Panc1 (cell line): ENCODE data around the gene RGS3. TPM values are rescaled to one million over a fixed set of nuclear protein-coding genes. Genes with fewer than 3 reads are reported as not detected.

Experiments
- ATAC-seq: fragments of 200-7000 bp; cut with Tn5 transposase; 2 replicates; pipeline ENCODE4 v1.9.1; 2020; ENCODE audit warnings: mild to moderate bottlenecking, moderate library complexity
- BruUV-seq: library from RNA; stranded (reverse); fragments of 400-500 nt; replicated peaks from 2 replicates; lab custom pipeline; 2021; lab: Mats Ljungman, UMichigan
- CTCF ChIA-PET: fragments of 300-600 bp; sonication (Branson Sonifier 250); formaldehyde crosslinking; loops from one replicate; lab custom pipeline; 2022; ENCODE audit warnings: antibody characterized with exemption; lab: Charles Lee
- POLR2A ChIA-PET: fragments of 300-600 bp; sonication (Branson Sonifier 250); formaldehyde crosslinking; loops from one replicate; lab custom pipeline; 2022; ENCODE audit warnings: antibody characterized with exemption; lab: Charles Lee
- DNase-seq: peaks from one replicate; pipeline ENCODE4 v3.0.0-alpha.2; 2010; ENCODE audit warnings: low read depth, low spot score
- H3K27ac ChIP-seq: 2 replicates; pipeline ENCODE4 v1.5.1; 2011; ENCODE audit warnings: mild to moderate bottlenecking, low read length, inconsistent platforms
- H3K27me3 ChIP-seq: fragments of 200-500 bp; sonication (Bioruptor generic); 2 replicates; pipeline ENCODE4 v1.6.0; 2014; ENCODE audit warnings: low read length, inconsistent platforms; ENCODE audit not compliant: control insufficient read depth, insufficient read depth
- H3K36me3 ChIP-seq: fragments of 200-500 bp; sonication (Bioruptor generic); 2 replicates; pipeline ENCODE4 v1.5.1; 2014; ENCODE audit warnings: inconsistent platforms, mild to moderate bottlenecking, low read length, moderate library complexity; ENCODE audit not compliant: control insufficient read depth, insufficient read depth
- H3K4me1 ChIP-seq: 2 replicates; pipeline ENCODE4 v1.5.1; 2011; ENCODE audit warnings: inconsistent platforms, mild to moderate bottlenecking, low read length, moderate library complexity; ENCODE audit not compliant: control insufficient read depth, insufficient read depth
- H3K4me3 ChIP-seq, 2 experiments: 2 replicates each; pipeline ENCODE4 v1.5.1; 2011 to 2012; ENCODE audit warnings: low read depth in 2 of 2, low read length in 2 of 2, mild to moderate bottlenecking in 2 of 2, inconsistent platforms in 1 of 2, moderate library complexity in 1 of 2
- H3K9me3 ChIP-seq: fragments of 200-500 bp; sonication (Bioruptor generic); 2 replicates; pipeline ENCODE4 v1.5.1; 2014; ENCODE audit warnings: low read depth, mild to moderate bottlenecking, inconsistent platforms, low read length, moderate library complexity; ENCODE audit not compliant: control insufficient read depth, insufficient read depth
- POLR2AphosphoS5 ChIP-seq: IDR thresholded peaks from 2 replicates; pipeline ENCODE4 v1.6.1; 2012; ENCODE audit warnings: mild to moderate bottlenecking, low read depth, low read length, moderate library complexity
- SIN3A ChIP-seq: IDR thresholded peaks from 2 replicates; pipeline ENCODE4 v1.6.1; 2012; ENCODE audit warnings: low read depth, mild to moderate bottlenecking, low read length, moderate library complexity, borderline replicate concordance; ENCODE audit not compliant: insufficient read depth
- TCF7L2 ChIP-seq: IDR thresholded peaks from 2 replicates; pipeline ENCODE4 v1.6.1; 2011; ENCODE audit warnings: mild to moderate bottlenecking, low read depth, low read length, inconsistent platforms
- in situ Hi-C: cut with HindIII; loops from 2 replicates; pipeline ENCODE4 v1.10.0; 2016; ENCODE audit warnings: low sequenced_read_pairs, low pct_unique_long_range_greater_than_20kb
- intact Hi-C: fragments of 100-400 bp; cut with micrococcal nuclease; formaldehyde crosslinking; loops from one replicate; pipeline ENCODE4 v1.10.0; 2022; ENCODE audit not compliant: unreplicated experiment
- total RNA-seq: library from RNA; stranded (reverse); gene quantifications from one replicate; pipeline ENCODE4 v1.2.1, GENCODE V29; 2021; ENCODE audit not compliant: unreplicated experiment
- TF ChIP-seq, protein P1 (sequence below), 2 experiments: IDR thresholded peaks; 2 replicates each; pipeline ENCODE4 v1.6.1; 2011 to 2012; ENCODE audit warnings: low read depth in 2 of 2, control low read depth in 1 of 2, low read length in 1 of 2, mild to moderate bottlenecking in 1 of 2, moderate library complexity in 1 of 2; ENCODE audit not compliant: insufficient read depth in 1 of 2
- TF ChIP-seq, protein P2 (sequence below): fragments of 450-650 bp; IDR thresholded peaks from 2 replicates; pipeline ENCODE4 v1.5.1; 2017; ENCODE audit warnings: mild to moderate bottlenecking

The RGS3 gene
- total RNA-seq, 1 experiment from 2014 or later: 15.1 TPM

DNA sequence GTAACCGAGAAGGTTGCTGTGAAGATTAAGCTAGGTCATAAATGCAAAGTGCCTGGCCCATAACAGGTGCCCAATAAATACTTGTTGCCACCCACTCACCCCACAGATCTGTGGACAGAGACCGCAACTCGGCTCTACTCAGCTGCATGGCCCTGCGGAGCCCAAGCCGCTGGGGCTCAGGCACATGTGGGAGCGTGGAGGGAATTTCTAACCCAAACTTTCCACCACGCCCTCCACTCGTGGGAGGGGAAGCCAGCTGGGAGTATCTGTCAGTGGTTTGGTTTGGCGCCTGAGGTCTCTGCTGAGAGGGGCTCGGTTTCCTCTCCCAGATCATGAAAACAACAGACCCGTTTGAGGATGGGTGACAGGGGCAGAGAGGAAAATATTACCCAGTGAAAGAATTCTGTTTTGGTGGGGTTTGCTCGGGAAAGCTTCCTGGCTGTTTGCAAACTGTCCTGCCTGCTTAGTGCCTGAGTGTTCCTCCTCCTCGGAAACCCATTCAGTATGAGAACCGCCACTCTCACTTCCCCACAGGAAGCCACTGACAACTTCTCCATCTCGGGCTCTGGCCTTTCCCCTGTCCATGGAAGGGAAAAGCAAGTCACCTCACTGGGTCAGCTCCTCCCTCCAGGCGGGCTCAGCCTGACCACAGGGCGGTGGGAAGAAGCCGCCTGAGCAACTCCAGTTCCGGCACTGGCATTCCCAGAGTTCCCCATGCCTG lies 60.1 kb downstream of the RGS3 start:
- H3K36me3 ChIP-seq: no peaks in the 10 kb centered on the region
- no peak overlapping the region for H3K27ac ChIP-seq
- DNase-seq (no peak), ATAC-seq (no peak)
- TF ChIP-seq TCF7L2: no peak
- no peak for TF ChIP-seq POLR2AphosphoS5
- TF ChIP-seq, protein P1, sequence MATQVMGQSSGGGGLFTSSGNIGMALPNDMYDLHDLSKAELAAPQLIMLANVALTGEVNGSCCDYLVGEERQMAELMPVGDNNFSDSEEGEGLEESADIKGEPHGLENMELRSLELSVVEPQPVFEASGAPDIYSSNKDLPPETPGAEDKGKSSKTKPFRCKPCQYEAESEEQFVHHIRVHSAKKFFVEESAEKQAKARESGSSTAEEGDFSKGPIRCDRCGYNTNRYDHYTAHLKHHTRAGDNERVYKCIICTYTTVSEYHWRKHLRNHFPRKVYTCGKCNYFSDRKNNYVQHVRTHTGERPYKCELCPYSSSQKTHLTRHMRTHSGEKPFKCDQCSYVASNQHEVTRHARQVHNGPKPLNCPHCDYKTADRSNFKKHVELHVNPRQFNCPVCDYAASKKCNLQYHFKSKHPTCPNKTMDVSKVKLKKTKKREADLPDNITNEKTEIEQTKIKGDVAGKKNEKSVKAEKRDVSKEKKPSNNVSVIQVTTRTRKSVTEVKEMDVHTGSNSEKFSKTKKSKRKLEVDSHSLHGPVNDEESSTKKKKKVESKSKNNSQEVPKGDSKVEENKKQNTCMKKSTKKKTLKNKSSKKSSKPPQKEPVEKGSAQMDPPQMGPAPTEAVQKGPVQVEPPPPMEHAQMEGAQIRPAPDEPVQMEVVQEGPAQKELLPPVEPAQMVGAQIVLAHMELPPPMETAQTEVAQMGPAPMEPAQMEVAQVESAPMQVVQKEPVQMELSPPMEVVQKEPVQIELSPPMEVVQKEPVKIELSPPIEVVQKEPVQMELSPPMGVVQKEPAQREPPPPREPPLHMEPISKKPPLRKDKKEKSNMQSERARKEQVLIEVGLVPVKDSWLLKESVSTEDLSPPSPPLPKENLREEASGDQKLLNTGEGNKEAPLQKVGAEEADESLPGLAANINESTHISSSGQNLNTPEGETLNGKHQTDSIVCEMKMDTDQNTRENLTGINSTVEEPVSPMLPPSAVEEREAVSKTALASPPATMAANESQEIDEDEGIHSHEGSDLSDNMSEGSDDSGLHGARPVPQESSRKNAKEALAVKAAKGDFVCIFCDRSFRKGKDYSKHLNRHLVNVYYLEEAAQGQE (IDR thresholded peaks at IDR 0.05; ENCODE audit: insufficient read depth in 1 of 2, low read depth in 2 of 2, low read length in 1 of 2): no peak
- TF ChIP-seq SIN3A: no peak
- TF ChIP-seq, protein P2, sequence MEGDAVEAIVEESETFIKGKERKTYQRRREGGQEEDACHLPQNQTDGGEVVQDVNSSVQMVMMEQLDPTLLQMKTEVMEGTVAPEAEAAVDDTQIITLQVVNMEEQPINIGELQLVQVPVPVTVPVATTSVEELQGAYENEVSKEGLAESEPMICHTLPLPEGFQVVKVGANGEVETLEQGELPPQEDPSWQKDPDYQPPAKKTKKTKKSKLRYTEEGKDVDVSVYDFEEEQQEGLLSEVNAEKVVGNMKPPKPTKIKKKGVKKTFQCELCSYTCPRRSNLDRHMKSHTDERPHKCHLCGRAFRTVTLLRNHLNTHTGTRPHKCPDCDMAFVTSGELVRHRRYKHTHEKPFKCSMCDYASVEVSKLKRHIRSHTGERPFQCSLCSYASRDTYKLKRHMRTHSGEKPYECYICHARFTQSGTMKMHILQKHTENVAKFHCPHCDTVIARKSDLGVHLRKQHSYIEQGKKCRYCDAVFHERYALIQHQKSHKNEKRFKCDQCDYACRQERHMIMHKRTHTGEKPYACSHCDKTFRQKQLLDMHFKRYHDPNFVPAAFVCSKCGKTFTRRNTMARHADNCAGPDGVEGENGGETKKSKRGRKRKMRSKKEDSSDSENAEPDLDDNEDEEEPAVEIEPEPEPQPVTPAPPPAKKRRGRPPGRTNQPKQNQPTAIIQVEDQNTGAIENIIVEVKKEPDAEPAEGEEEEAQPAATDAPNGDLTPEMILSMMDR: no peak
- H3K27me3 ChIP-seq: no peaks in the 10 kb centered on the region
- intact Hi-C loops: no loop called here
- in situ Hi-C loops: no loop called here
- no TSS peak for BruUV-seq
- no peaks in the 10 kb centered on the region for H3K4me1 ChIP-seq
- CTCF ChIA-PET: no interaction called here
- H3K9me3 ChIP-seq: no peaks in the 10 kb centered on the region
- POLR2A ChIA-PET: no interaction called here
- H3K4me3 ChIP-seq: no peak overlapping the region

DNA sequence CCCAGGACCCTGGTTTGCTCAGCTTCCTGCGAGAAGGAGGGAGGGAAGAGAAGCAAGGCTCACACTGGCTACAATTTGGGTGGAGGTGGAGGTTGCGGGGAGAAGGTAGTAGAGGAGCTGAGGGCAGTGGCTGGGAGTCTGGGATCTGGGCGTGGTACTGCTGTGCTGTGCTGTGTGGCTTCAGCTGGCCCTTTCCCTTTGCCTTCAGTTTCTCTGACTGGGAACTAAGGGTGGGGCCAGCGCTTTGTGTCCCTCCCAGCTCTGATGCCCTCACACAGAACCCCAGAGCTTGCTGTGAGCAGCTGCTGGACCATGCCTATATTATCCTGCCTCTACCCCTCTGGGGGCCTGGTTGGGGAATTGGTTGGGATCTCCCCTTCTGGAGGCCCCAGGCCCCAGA lies 60.9 kb downstream of the RGS3 start:
- TF ChIP-seq TCF7L2 (no peak), SIN3A (no peak), POLR2AphosphoS5 (no peak)
- TF ChIP-seq, protein P2: no peak
- TF ChIP-seq, protein P1 (IDR thresholded peaks at IDR 0.05; ENCODE audit: insufficient read depth in 1 of 2, low read depth in 2 of 2, low read length in 1 of 2): no peak
- Histone ChIP-seq H3K27me3 (no peaks in the 10 kb centered on the region), H3K27ac (no peak overlapping the region), H3K4me1 (no peaks in the 10 kb centered on the region), H3K4me3 (no peak overlapping the region), H3K36me3 (no peaks in the 10 kb centered on the region), H3K9me3 (no peaks in the 10 kb centered on the region)
- DNase-seq (no peak), ATAC-seq (no peak)
- CTCF ChIA-PET: no interaction called here
- POLR2A ChIA-PET: no interaction called here
- in situ Hi-C loops (no loop called here), intact Hi-C loops (no loop called here)
- no TSS peak for BruUV-seq
